GM12875 (cell line): Measurements from ENCODE around the gene GALR3.

Source experiments
- H3K4me3 ChIP-seq: one replicate; pipeline ENCODE4 v1.5.1; 2011; ENCODE audit warnings: low read depth, low read length, control low read depth
- CTCF ChIP-seq: IDR thresholded peaks from 2 replicates; pipeline ENCODE4 v1.5.1; 2011; ENCODE audit warnings: low read depth, mild to moderate bottlenecking, control low read depth, inconsistent platforms, low read length, moderate library complexity, borderline replicate concordance; ENCODE audit not compliant: insufficient read depth

The GALR3 gene

GRCh38 chr22:37860796-37861421 lies 37.7 kb downstream of the GALR3 start:
- no peak for TF ChIP-seq CTCF
- no peak overlapping the region for H3K4me3 ChIP-seq

- no peak for TF ChIP-seq CTCF
- no peak overlapping the region for H3K4me3 ChIP-seq
Observed at GRCh38 chr22:37862570-37863325, 39.6 kb downstream of the GALR3 start.

GRCh38 chr22:37865510-37865909 lies 42.3 kb downstream of the GALR3 start:
- H3K4me3 ChIP-seq, result no peak overlapping the region
- no peak for TF ChIP-seq CTCF

- H3K4me3 ChIP-seq, result no peak overlapping the region
- TF ChIP-seq CTCF, result no peak
Observed at GRCh38 chr22:37870273-37870672, 47.1 kb downstream of the GALR3 start.
